Measurements from ENCODE around the gene CCDC183. TPM values are rescaled to one million over a fixed set of nuclear protein-coding genes. Genes with fewer than 3 reads are reported as not detected.

CCDC183 gene
- polyA plus RNA-seq, 1 donor (not counting 4 experiments of a cell fraction or from before 2014, with no cell fraction given) = 0.03 TPM

- Histone ChIP-seq H3K4me1 (ENCODE audit: control insufficient read depth, extremely low read depth, insufficient read depth, low read length) (no peaks in the 10 kb centered on the region), H3K4me3 (ENCODE audit: control insufficient read depth in 2 of 3, extremely low read depth in 1 of 3, insufficient read depth in 2 of 3, low read depth in 1 of 3, low read length in 3 of 3) (no peak overlapping the region), H3K4me2 (ENCODE audit: control insufficient read depth, extremely low read depth, insufficient read depth, low read depth, low read length) (no peak overlapping the region), H3K27ac (ENCODE audit: control insufficient read depth, insufficient read depth, low read length) (no peak overlapping the region), H3K9me1 (ENCODE audit: control insufficient read depth, extremely low read depth, insufficient read depth, low read length) (no peaks in the 10 kb centered on the region), H4K20me1 (ENCODE audit: control insufficient read depth, extremely low read depth, insufficient read depth, low read length) (no peaks in the 10 kb centered on the region), H3K79me2 (ENCODE audit: control insufficient read depth, insufficient read depth, low read length) (no peaks in the 10 kb centered on the region), H3K9me3 (ENCODE audit: control insufficient read depth, low read depth, low read length) (no peaks in the 10 kb centered on the region), H3K9ac (ENCODE audit: control insufficient read depth, extremely low read depth, insufficient read depth, low read length) (no peak overlapping the region), H3K36me3 (ENCODE audit: control insufficient read depth in 2 of 2, extremely low read depth in 1 of 2, insufficient read depth in 2 of 2, low read length in 2 of 2) (peaks cover 16 to 36% of the 10 kb centered on the region in 2 experiments), H2AFZ (ENCODE audit: control insufficient read depth, low read length) (no peak overlapping the region), H3K27me3 (ENCODE audit: control insufficient read depth, extremely low read depth, insufficient read depth, low read length) (no peaks in the 10 kb centered on the region)
- FAIRE-seq = no peak
- DNase-seq (ENCODE audit: low read depth, low spot score) = no peak
- dilution Hi-C loops (cut with MboI; ENCODE audit: extremely low pct_ligation_motif_present, low sequenced_read_pairs) = no loop called here
- TF ChIP-seq CTCF (optimal IDR thresholded peaks at IDR 0.05 in 1 of 3, IDR thresholded peaks at IDR 0.05 in 1 of 3, conservative IDR thresholded peaks at IDR 0.05 in 1 of 3; ENCODE audit: extremely low read depth in 1 of 3, insufficient read depth in 2 of 3, low read length in 3 of 3) (no peak), EZH2 (IDR thresholded peaks at IDR 0.05; ENCODE audit: low read length) (no peak)
These were observed 34.1 kb downstream of the CCDC183 start for GRCh38 chr9:136829981-136830885.

GRCh38 chr9:136831002-136831719 is 35.0 kb downstream of the CCDC183 start:
- no peak overlapping the region for H3K9ac ChIP-seq (ENCODE audit: control insufficient read depth, extremely low read depth, insufficient read depth, low read length)
- H3K4me3 ChIP-seq (ENCODE audit: control insufficient read depth in 2 of 3, extremely low read depth in 1 of 3, insufficient read depth in 2 of 3, low read depth in 1 of 3, low read length in 3 of 3) = no peak overlapping the region
- no peaks in the 10 kb centered on the region for H3K9me3 ChIP-seq (ENCODE audit: control insufficient read depth, low read depth, low read length)
- TF ChIP-seq CTCF (optimal IDR thresholded peaks at IDR 0.05 in 1 of 3, IDR thresholded peaks at IDR 0.05 in 1 of 3, conservative IDR thresholded peaks at IDR 0.05 in 1 of 3; ENCODE audit: extremely low read depth in 1 of 3, insufficient read depth in 2 of 3, low read length in 3 of 3) (no peak), EZH2 (IDR thresholded peaks at IDR 0.05; ENCODE audit: low read length) (no peak)
- H4K20me1 ChIP-seq (ENCODE audit: control insufficient read depth, extremely low read depth, insufficient read depth, low read length) = no peaks in the 10 kb centered on the region
- dilution Hi-C loops (cut with MboI; ENCODE audit: extremely low pct_ligation_motif_present, low sequenced_read_pairs) = no loop called here
- FAIRE-seq (no peak), DNase-seq (ENCODE audit: low read depth, low spot score) (no peak)
- H3K4me1 ChIP-seq (ENCODE audit: control insufficient read depth, extremely low read depth, insufficient read depth, low read length) = no peaks in the 10 kb centered on the region
- H3K36me3 ChIP-seq (ENCODE audit: control insufficient read depth in 2 of 2, extremely low read depth in 1 of 2, insufficient read depth in 2 of 2, low read length in 2 of 2) = peaks cover 16 to 36% of the 10 kb centered on the region in 2 experiments
- no peaks in the 10 kb centered on the region for H3K79me2 ChIP-seq (ENCODE audit: control insufficient read depth, insufficient read depth, low read length)
- no peak overlapping the region for H3K27ac ChIP-seq (ENCODE audit: control insufficient read depth, insufficient read depth, low read length)
- no peaks in the 10 kb centered on the region for H3K9me1 ChIP-seq (ENCODE audit: control insufficient read depth, extremely low read depth, insufficient read depth, low read length)
- H3K27me3 ChIP-seq (ENCODE audit: control insufficient read depth, extremely low read depth, insufficient read depth, low read length) = no peaks in the 10 kb centered on the region
- no peak overlapping the region for H2AFZ ChIP-seq (ENCODE audit: control insufficient read depth, low read length)
- H3K4me2 ChIP-seq (ENCODE audit: control insufficient read depth, extremely low read depth, insufficient read depth, low read depth, low read length) = no peak overlapping the region
